ENCODE results near the gene TRDMT1. TPM values are rescaled to one million over a fixed set of nuclear protein-coding genes. Genes with fewer than 3 reads are reported as not detected.

The TRDMT1 gene, protein sequence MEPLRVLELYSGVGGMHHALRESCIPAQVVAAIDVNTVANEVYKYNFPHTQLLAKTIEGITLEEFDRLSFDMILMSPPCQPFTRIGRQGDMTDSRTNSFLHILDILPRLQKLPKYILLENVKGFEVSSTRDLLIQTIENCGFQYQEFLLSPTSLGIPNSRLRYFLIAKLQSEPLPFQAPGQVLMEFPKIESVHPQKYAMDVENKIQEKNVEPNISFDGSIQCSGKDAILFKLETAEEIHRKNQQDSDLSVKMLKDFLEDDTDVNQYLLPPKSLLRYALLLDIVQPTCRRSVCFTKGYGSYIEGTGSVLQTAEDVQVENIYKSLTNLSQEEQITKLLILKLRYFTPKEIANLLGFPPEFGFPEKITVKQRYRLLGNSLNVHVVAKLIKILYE
- 16.2 TPM for total RNA-seq

DNA sequence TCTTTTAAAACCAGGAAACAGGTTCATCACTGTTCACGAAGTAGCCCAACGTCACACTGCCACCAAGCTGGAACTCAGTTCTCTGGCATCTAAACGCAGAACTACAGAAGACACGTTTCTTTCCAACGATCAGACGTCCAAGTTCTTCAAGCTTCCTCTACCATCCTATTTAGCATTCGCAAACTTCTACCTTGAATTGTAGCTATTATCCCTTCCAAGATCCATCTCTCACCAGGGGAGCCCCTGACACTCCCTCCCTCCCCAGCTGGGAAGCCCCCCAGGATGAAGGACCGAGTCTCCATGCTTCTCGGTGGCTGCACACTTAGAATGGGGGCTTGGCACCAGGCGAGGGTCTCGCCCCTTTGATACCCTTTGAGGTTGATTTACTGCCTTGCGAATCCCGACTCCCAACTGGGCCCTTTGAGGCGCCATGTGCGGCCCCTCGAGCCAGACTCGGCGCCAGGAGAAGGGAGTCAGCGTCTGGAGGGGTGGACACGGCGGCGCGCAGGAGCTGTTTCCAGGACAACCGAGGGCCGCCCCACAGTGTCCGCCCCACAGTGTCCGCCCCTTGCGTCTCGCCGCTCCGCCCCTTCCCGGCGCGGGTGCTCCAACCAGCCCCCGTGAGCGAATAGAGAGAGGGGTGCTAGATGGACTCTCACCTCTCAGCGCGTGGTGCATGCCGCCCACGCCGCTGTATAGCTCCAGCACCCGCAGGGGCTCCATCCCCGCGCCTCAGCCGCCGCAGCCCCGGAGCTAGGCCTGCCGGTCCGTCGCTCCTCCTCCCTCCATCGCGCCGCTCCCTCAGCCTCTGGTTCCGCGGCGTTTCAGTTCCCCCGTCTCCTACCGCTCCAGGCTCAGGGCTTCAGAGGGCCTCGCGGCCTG lies at the start of gene TRDMT1:
Gene TRDMT1, minus strand, starts transcription at position 761 of the 882 bp plus-strand sequence. Its CDS starts 38 bp downstream, at position 723.
- Histone ChIP-seq H3K36me3 (ENCODE audit: control insufficient read depth in 3 of 3, insufficient read depth in 3 of 3, low read length in 3 of 3) (no peaks in the 10 kb centered on the region), H3K27ac (ENCODE audit: low read depth, low read length) (peak within 1 kb of the TSS; percentile 84), H3K4me3 (ENCODE audit: low read length in 3 of 3) (peak within 1 kb of the TSS; percentile 89 to 92 (median 89))

DNA sequence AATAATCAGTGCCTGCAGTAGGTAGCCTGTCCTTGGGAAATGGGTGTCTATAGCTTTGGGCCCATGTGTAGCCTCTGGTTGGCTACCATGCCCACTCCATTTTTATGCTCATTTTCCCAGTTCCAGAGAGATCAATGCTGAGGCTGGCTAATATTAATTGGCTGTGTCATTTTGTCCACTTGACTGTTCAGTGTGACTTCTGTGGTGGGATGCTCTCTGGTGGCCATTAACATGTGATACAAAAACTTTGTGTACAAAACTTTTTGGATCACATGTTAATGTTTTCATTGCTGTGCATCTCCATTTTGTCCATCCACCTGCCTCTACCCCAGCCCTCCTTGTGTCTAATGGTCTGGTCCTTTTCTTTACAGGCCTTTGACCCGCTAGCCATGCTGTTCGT lies 49.3 kb upstream of the TRDMT1 start:
- Histone ChIP-seq H3K36me3 (ENCODE audit: control insufficient read depth in 3 of 3, insufficient read depth in 3 of 3, low read length in 3 of 3) (no peaks in the 10 kb centered on the region), H3K4me1 (ENCODE audit: control insufficient read depth in 3 of 3, insufficient read depth in 3 of 3, low read length in 3 of 3) (no peaks in the 10 kb centered on the region)

More for the DNA sequence above, at the start of gene TRDMT1:
- Histone ChIP-seq H3K27me3 (ENCODE audit: control insufficient read depth in 3 of 3, insufficient read depth in 3 of 3, low read length in 3 of 3) (no peaks in the 10 kb centered on the region), H3K9ac (ENCODE audit: low read depth in 1 of 3, low read length in 3 of 3) (peak within 1 kb of the TSS; percentile 82 to 85 (median 84)), H3K9me3 (ENCODE audit: control insufficient read depth in 3 of 3, low read length in 3 of 3) (no peaks in the 10 kb centered on the region), H3K4me1 (ENCODE audit: control insufficient read depth in 3 of 3, insufficient read depth in 3 of 3, low read length in 3 of 3) (peaks cover 9 to 16% (median 11%) of the 10 kb centered on the region in 3 donors)

DNA sequence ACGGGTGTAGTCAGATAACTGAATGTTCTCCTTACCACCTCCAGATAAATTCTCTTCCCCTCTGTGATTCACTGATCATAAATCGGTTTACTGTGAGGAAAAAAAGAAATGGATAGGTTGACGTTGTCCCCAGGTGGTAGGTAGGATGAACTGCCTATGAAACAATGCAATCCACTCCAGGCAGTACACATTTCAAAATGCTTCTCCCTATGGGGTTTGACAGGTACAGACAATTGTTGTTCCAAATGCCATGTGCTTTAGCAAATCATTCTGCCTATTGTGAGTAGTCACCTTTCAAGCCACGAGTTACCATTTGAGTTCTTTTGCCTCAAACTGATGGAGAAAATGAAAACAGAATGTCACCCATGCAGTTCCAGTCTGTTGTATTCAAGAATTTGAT lies 48.3 kb upstream of the TRDMT1 start:
- no peaks in the 10 kb centered on the region for H3K27me3 ChIP-seq (ENCODE audit: control insufficient read depth in 3 of 3, insufficient read depth in 3 of 3, low read length in 3 of 3)
- no peaks in the 10 kb centered on the region for H3K36me3 ChIP-seq (ENCODE audit: control insufficient read depth in 3 of 3, insufficient read depth in 3 of 3, low read length in 3 of 3)
- no peaks in the 10 kb centered on the region for H3K4me1 ChIP-seq (ENCODE audit: control insufficient read depth in 3 of 3, insufficient read depth in 3 of 3, low read length in 3 of 3)
- no peak overlapping the region for H3K27ac ChIP-seq (ENCODE audit: low read depth, low read length)
- H3K9ac ChIP-seq (ENCODE audit: low read depth in 1 of 3, low read length in 3 of 3), result no peak overlapping the region
- no peaks in the 10 kb centered on the region for H3K9me3 ChIP-seq (ENCODE audit: control insufficient read depth in 3 of 3, low read length in 3 of 3)
- no peak overlapping the region for H3K4me3 ChIP-seq (ENCODE audit: low read length in 3 of 3)

More for the DNA sequence above, 49.3 kb upstream of the TRDMT1 start:
- Histone ChIP-seq H3K4me3 (ENCODE audit: low read length in 3 of 3) (no peak overlapping the region), H3K27me3 (ENCODE audit: control insufficient read depth in 3 of 3, insufficient read depth in 3 of 3, low read length in 3 of 3) (no peaks in the 10 kb centered on the region), H3K9ac (ENCODE audit: low read depth in 1 of 3, low read length in 3 of 3) (no peak overlapping the region), H3K27ac (ENCODE audit: low read depth, low read length) (no peak overlapping the region), H3K9me3 (ENCODE audit: control insufficient read depth in 3 of 3, low read length in 3 of 3) (no peaks in the 10 kb centered on the region)

DNA sequence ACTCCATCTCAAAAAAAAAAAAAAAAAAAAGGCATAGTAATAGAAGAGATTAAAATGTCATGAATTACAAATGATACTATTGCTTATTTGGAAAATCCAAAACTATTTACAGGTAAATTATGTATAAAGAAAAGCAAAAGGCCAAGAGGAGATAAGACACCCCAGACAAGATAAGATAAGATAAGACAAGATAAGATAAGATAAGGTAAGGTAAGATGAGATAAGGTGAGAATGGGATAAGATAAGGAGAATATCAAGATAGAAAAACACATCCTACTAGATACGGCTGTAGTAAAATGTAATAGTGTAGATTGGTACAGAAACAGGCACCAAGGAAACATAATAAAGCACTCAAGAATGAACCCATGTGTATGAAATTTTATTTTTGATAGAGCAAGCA lies 47.5 kb upstream of the TRDMT1 start:
- no peak overlapping the region for H3K27ac ChIP-seq (ENCODE audit: low read depth, low read length)
- no peaks in the 10 kb centered on the region for H3K4me1 ChIP-seq (ENCODE audit: control insufficient read depth in 3 of 3, insufficient read depth in 3 of 3, low read length in 3 of 3)
- no peak overlapping the region for H3K9ac ChIP-seq (ENCODE audit: low read depth in 1 of 3, low read length in 3 of 3)
- H3K4me3 ChIP-seq (ENCODE audit: low read length in 3 of 3), result no peak overlapping the region
- H3K9me3 ChIP-seq (ENCODE audit: control insufficient read depth in 3 of 3, low read length in 3 of 3), result no peaks in the 10 kb centered on the region
- H3K36me3 ChIP-seq (ENCODE audit: control insufficient read depth in 3 of 3, insufficient read depth in 3 of 3, low read length in 3 of 3), result no peaks in the 10 kb centered on the region
- H3K27me3 ChIP-seq (ENCODE audit: control insufficient read depth in 3 of 3, insufficient read depth in 3 of 3, low read length in 3 of 3), result no peaks in the 10 kb centered on the region

DNA sequence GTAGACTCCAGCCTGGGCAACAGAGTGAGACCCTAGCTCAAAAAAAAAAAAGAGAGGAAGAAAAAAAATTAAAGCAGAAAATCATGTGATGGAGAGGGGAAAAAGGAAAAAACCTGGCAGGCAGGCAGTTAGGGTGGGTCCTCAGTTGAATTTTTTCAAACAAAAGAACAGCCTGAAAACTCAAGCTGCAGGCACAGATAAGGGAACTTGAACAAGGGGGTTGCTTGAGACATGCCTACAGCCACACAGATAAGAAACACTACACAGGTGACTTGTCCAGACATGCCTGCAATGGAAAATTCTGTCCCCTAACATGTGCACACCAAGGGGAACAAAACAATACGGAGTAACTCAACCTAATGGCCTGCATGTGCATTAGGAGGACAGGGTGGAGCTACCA lies 45.7 kb upstream of the TRDMT1 start:
- H3K4me3 ChIP-seq (ENCODE audit: low read length in 3 of 3), result no peak overlapping the region
- H3K27me3 ChIP-seq (ENCODE audit: control insufficient read depth in 3 of 3, insufficient read depth in 3 of 3, low read length in 3 of 3), result no peaks in the 10 kb centered on the region
- H3K4me1 ChIP-seq (ENCODE audit: control insufficient read depth in 3 of 3, insufficient read depth in 3 of 3, low read length in 3 of 3), result no peaks in the 10 kb centered on the region
- no peak overlapping the region for H3K27ac ChIP-seq (ENCODE audit: low read depth, low read length)
- no peak overlapping the region for H3K9ac ChIP-seq (ENCODE audit: low read depth in 1 of 3, low read length in 3 of 3)
- H3K36me3 ChIP-seq (ENCODE audit: control insufficient read depth in 3 of 3, insufficient read depth in 3 of 3, low read length in 3 of 3), result no peaks in the 10 kb centered on the region
- H3K9me3 ChIP-seq (ENCODE audit: control insufficient read depth in 3 of 3, low read length in 3 of 3), result no peaks in the 10 kb centered on the region

DNA sequence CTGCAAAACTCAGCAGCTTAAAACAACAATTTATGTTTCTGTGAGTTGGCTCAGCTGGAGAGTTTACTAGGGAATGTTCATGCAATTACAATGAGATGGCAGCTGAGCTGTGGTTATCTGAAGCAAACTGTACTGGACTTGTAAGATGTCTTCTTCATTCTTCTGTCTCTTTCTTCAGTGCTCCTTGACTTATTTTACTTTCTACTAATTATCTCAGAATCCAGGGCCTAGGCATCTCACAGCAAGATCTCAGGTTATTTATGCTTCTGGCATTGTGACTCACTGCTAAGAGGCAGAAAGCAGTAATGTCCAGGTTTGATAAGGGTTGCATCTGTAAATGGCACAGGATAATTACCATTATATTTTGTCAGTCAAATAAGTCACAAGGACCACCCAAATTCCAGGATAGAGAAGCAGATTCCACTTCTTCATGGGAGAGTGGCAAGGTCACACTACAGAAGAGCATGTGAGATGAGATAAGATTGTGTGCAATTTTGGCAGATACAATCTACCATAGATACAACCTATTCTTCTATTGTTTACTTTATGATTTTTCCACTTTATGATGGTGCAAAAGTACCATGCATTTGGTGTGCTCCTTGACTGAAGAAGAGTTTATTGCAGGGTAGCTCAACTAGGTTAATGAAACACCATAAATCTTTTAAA lies 43.4 kb upstream of the TRDMT1 start:
- Histone ChIP-seq H3K9ac (ENCODE audit: low read depth in 1 of 3, low read length in 3 of 3) (no peak overlapping the region), H3K9me3 (ENCODE audit: control insufficient read depth in 3 of 3, low read length in 3 of 3) (no peaks in the 10 kb centered on the region), H3K27ac (ENCODE audit: low read depth, low read length) (no peak overlapping the region), H3K4me3 (ENCODE audit: low read length in 3 of 3) (no peak overlapping the region), H3K27me3 (ENCODE audit: control insufficient read depth in 3 of 3, insufficient read depth in 3 of 3, low read length in 3 of 3) (no peaks in the 10 kb centered on the region), H3K4me1 (ENCODE audit: control insufficient read depth in 3 of 3, insufficient read depth in 3 of 3, low read length in 3 of 3) (no peaks in the 10 kb centered on the region), H3K36me3 (ENCODE audit: control insufficient read depth in 3 of 3, insufficient read depth in 3 of 3, low read length in 3 of 3) (no peaks in the 10 kb centered on the region)

DNA sequence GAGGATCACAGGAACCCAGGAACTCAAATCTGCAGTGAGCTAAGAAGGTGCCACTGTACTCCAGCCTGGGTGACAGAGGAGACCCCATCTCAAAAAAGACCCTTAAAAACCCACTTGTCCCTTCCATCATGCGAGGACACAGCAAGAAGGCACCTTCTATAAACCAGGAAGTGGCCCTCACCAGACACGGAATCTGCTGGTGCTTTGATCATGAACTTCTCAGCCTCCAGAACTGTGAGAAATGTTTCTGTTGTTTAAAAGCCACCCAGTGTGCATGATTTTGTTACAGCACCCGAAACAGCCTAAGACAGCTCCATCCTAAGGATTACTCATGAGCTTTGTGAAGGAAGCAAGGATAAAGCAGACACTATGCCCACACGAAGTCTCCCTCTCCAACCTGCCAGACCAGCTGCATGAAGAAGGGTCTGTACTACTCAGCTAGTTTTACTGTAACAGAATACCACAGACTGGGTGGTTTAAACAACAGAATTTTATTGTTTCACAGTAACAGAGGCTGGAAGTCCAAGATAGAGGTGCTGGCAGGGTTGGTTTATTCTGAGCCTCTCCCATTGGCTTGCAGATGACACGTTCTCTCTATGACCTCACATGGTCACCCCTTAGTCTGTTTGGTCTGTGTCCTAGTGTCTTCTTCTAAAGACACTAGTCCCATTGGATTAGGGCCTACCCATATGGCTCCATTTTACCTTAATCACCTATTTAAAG lies 40.3 kb upstream of the TRDMT1 start:
- H3K36me3 ChIP-seq (ENCODE audit: control insufficient read depth in 3 of 3, insufficient read depth in 3 of 3, low read length in 3 of 3), result peaks cover 0 to under 1% (median 0%) of the 10 kb centered on the region in 3 donors
- H3K27ac ChIP-seq (ENCODE audit: low read depth, low read length), result no peak overlapping the region
- no peak overlapping the region for H3K4me3 ChIP-seq (ENCODE audit: low read length in 3 of 3)
- no peaks in the 10 kb centered on the region for H3K27me3 ChIP-seq (ENCODE audit: control insufficient read depth in 3 of 3, insufficient read depth in 3 of 3, low read length in 3 of 3)
- no peak overlapping the region for H3K9ac ChIP-seq (ENCODE audit: low read depth in 1 of 3, low read length in 3 of 3)
- H3K9me3 ChIP-seq (ENCODE audit: control insufficient read depth in 3 of 3, low read length in 3 of 3), result no peaks in the 10 kb centered on the region
- peaks cover 0 to 6% (median 0%) of the 10 kb centered on the region in 3 donors for H3K4me1 ChIP-seq (ENCODE audit: control insufficient read depth in 3 of 3, insufficient read depth in 3 of 3, low read length in 3 of 3)

DNA sequence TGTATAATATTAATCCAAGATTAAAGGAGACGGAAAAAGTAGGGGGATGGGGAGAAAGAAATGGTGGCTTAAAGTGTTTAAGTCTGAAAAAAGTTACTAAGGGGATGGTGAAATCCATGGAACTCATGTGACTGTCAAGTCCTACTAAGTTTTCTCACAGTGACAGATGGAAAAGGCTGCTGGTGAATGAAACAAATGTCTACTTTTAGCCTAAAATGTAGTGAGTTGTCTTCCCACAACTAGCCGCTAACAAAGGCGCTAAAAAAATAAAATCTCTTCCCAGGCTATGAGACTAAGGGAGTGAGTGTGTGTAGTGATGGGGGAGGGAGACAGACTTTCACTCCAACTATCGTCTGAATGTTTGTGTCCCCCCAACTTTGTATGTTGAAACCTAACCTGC lies 39.1 kb upstream of the TRDMT1 start:
- Histone ChIP-seq H3K36me3 (ENCODE audit: control insufficient read depth in 3 of 3, insufficient read depth in 3 of 3, low read length in 3 of 3) (peaks cover 0 to 12% (median 0%) of the 10 kb centered on the region in 3 donors), H3K9ac (ENCODE audit: low read depth in 1 of 3, low read length in 3 of 3) (no peak overlapping the region), H3K27me3 (ENCODE audit: control insufficient read depth in 3 of 3, insufficient read depth in 3 of 3, low read length in 3 of 3) (no peaks in the 10 kb centered on the region), H3K27ac (ENCODE audit: low read depth, low read length) (no peak overlapping the region), H3K9me3 (ENCODE audit: control insufficient read depth in 3 of 3, low read length in 3 of 3) (no peaks in the 10 kb centered on the region), H3K4me1 (ENCODE audit: control insufficient read depth in 3 of 3, insufficient read depth in 3 of 3, low read length in 3 of 3) (peaks cover 5 to 17% (median 10%) of the 10 kb centered on the region in 3 donors), H3K4me3 (ENCODE audit: low read length in 3 of 3) (no peak overlapping the region)

DNA sequence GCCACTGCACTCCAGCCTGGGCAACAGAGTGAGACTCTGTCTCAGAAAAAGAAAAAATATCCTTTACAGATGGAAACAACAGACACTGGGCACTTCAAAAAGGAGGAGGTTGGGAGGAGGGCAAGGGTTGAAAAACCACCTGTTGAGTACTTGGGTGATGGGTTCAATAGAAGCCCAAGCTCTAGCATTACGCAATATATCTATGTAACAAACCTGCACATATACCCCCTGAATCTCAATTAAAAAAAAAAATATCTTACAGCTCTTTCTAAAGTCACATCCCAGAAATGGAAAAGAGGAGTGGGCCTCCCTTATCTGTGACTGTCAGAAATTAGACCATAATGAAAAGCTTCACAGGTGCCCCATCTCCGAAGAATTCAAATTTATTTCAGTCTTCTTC lies 38.6 kb upstream of the TRDMT1 start:
- H3K36me3 ChIP-seq (ENCODE audit: control insufficient read depth in 3 of 3, insufficient read depth in 3 of 3, low read length in 3 of 3), result peaks cover 0 to 16% (median 2%) of the 10 kb centered on the region in 3 donors
- H3K4me3 ChIP-seq (ENCODE audit: low read length in 3 of 3), result no peak overlapping the region
- no peak overlapping the region for H3K9ac ChIP-seq (ENCODE audit: low read depth in 1 of 3, low read length in 3 of 3)
- peaks cover 0 to 4% (median 0%) of the 10 kb centered on the region in 3 donors for H3K27me3 ChIP-seq (ENCODE audit: control insufficient read depth in 3 of 3, insufficient read depth in 3 of 3, low read length in 3 of 3)
- H3K27ac ChIP-seq (ENCODE audit: low read depth, low read length), result no peak overlapping the region
- H3K9me3 ChIP-seq (ENCODE audit: control insufficient read depth in 3 of 3, low read length in 3 of 3), result no peaks in the 10 kb centered on the region
- peaks cover 5 to 19% (median 13%) of the 10 kb centered on the region in 3 donors for H3K4me1 ChIP-seq (ENCODE audit: control insufficient read depth in 3 of 3, insufficient read depth in 3 of 3, low read length in 3 of 3)

All from skeletal muscle tissue (tissue), 4 donors.